Measurements from ENCODE around the gene DENND10. TPM values are rescaled to one million over a fixed set of nuclear protein-coding genes. Genes with fewer than 3 reads are reported as not detected.
"Not testable (repeated sequence)": the region's sequence is repeated elsewhere in the genome, so short reads cannot be mapped to it uniquely, and the experiment has no call there.

The DENND10 gene
- total and polyA plus RNA-seq, 2 experiments from 2014 or later = 41.4 to 41.8 TPM

GRCh38 chr10:119137878-119138277 lies 34.0 kb downstream of the DENND10 start:
- H3F3A ChIP-seq (replicated peaks; ENCODE audit: low read depth); H2AFZ ChIP-seq; H3K4me3 Mint-ChIP-seq; H3K27me3 ChIP-seq (ENCODE audit: insufficient read depth); H3K27me3 Mint-ChIP-seq (ENCODE audit: insufficient read depth, low read depth, poor library complexity); ATAC-seq; H3K9me3 Mint-ChIP-seq; H3K4me2 ChIP-seq; H4K20me1 ChIP-seq (replicated peaks; ENCODE audit: insufficient read depth); H3K4me1 Mint-ChIP-seq; H3K4me3 ChIP-seq; H3K4me1 ChIP-seq (ENCODE audit: insufficient read depth); H3K27ac Mint-ChIP-seq; H3K79me2 ChIP-seq (replicated peaks; ENCODE audit: insufficient read depth); H3K27ac ChIP-seq (ENCODE audit: low read depth); H3K36me3 ChIP-seq (ENCODE audit: insufficient read depth); H3K9me2 ChIP-seq (ENCODE audit: insufficient read depth): not testable (repeated sequence)
- peak; percentile 48 for DNase-seq (ENCODE audit: low spot score)
- TF ChIP-seq, protein P1, sequence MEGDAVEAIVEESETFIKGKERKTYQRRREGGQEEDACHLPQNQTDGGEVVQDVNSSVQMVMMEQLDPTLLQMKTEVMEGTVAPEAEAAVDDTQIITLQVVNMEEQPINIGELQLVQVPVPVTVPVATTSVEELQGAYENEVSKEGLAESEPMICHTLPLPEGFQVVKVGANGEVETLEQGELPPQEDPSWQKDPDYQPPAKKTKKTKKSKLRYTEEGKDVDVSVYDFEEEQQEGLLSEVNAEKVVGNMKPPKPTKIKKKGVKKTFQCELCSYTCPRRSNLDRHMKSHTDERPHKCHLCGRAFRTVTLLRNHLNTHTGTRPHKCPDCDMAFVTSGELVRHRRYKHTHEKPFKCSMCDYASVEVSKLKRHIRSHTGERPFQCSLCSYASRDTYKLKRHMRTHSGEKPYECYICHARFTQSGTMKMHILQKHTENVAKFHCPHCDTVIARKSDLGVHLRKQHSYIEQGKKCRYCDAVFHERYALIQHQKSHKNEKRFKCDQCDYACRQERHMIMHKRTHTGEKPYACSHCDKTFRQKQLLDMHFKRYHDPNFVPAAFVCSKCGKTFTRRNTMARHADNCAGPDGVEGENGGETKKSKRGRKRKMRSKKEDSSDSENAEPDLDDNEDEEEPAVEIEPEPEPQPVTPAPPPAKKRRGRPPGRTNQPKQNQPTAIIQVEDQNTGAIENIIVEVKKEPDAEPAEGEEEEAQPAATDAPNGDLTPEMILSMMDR (conservative IDR thresholded peaks at IDR 0.05; ENCODE audit: low read depth in 2 of 2) = peak in 1 of 2 experiments; percentile 43
- H3K36me3 Mint-ChIP-seq (ENCODE audit: low read depth) = peaks cover 30% of the 10 kb centered on the region

DNA sequence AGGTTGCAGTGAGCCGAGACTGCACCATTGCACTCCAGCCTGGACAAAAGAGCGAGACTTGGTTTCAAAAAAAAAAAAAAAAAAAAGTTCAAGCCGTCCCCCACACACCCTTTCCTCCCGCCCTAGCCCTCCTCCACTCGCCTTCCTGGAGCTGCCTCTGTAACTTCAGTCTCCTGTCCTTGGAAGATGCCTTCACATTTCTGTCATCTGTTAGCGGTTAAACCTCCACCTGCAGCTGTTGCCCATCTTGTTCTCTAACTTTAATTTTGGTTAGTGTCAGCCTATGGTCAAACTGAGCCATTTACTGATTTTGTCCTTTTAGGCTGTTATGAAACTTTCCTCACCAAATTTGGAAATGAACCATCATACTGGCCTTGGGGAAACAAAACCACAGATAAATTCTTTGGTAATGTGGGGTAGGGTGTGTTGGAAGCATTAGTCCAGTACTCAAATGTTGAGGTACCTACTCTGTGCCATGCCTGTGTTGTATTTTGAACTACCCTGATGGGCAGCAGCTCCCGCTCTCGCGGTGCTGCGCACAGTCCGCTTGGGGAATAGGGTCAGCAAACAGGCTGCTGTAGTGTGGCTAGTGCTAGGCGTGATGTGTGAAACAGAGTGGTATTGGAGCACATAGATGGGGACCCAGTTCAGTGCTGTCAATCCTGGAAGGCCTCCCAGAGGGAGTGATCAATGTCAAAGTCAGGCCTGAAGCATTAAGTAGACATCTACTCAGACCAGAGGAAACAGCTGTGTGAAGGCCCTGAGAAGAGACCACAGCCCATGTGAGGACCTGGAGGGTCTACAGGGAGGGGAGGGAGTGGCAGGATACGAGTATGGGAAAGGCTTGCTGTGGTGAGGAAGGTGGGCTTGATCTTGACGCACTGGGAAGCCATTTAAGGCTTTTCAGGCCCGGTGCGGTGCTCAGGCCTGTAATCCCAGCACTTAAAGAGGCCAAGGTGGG lies 34.7 kb downstream of the DENND10 start:
- Mint-ChIP-seq H3K9me3 (peaks cover 3% of the 10 kb centered on the region; the same call in 1 of the 3 replicates), H3K27ac (0 out of 2 replicates have a peak overlapping the region, but pooled peaks have one; percentile 39), H3K36me3 (ENCODE audit: low read depth) (peaks cover 25% of the 10 kb centered on the region), H3K27me3 (ENCODE audit: insufficient read depth, low read depth, poor library complexity) (peaks cover 1% of the 10 kb centered on the region), H3K4me3 (no peak overlapping the region), H3K4me1 (no peaks in the 10 kb centered on the region)
- no peak overlapping the region for H3K4me2 ChIP-seq
- ATAC-seq (no peak), DNase-seq (ENCODE audit: low spot score) (no peak)
- no peaks in the 10 kb centered on the region for H3K79me2 ChIP-seq (replicated peaks; ENCODE audit: insufficient read depth)
- no peak overlapping the region for H3K27ac ChIP-seq (ENCODE audit: low read depth)
- no peaks in the 10 kb centered on the region for H3K27me3 ChIP-seq (ENCODE audit: insufficient read depth)
- H2AFZ ChIP-seq = no peak overlapping the region
- H3K4me1 ChIP-seq (ENCODE audit: insufficient read depth) = no peaks in the 10 kb centered on the region
- H3K9me2 ChIP-seq (ENCODE audit: insufficient read depth) = no peaks in the 10 kb centered on the region
- no peaks in the 10 kb centered on the region for H3K36me3 ChIP-seq (ENCODE audit: insufficient read depth)
- no peak overlapping the region for H3K4me3 ChIP-seq
- no peaks in the 10 kb centered on the region for H3F3A ChIP-seq (replicated peaks; ENCODE audit: low read depth)
- no peaks in the 10 kb centered on the region; the same call in 1 of the 2 replicates for H4K20me1 ChIP-seq (replicated peaks; ENCODE audit: insufficient read depth)
- no peak for TF ChIP-seq STAT1 (IDR thresholded peaks at IDR 0.05; ENCODE audit: unreplicated experiment)
- no peak; the same call in 1 of the 2 replicates for TF ChIP-seq POLR2AphosphoS5 (IDR thresholded peaks at IDR 0.05; ENCODE audit: low read depth)
- no peak for TF ChIP-seq CREB1 (CRISPR knock-in tag; IDR thresholded peaks at IDR 0.05; ENCODE audit: low read depth)
- TF ChIP-seq, protein P1 (conservative IDR thresholded peaks at IDR 0.05; ENCODE audit: low read depth in 2 of 2) = no peak
- TF ChIP-seq REST (IDR thresholded peaks at IDR 0.05; ENCODE audit: unreplicated experiment) = no peak
- no peak for TF ChIP-seq JUNB (IDR thresholded peaks at IDR 0.05; ENCODE audit: unreplicated experiment)

Data from GM23338 (cell line).